HepG2 (cell line): ENCODE measurements around the gene MTCH1. TPM values are rescaled to one million over a fixed set of nuclear protein-coding genes. Genes with fewer than 3 reads are reported as not detected.

Experiments used
- ATAD3A ChIP-seq: sonication (generic); formaldehyde crosslinking; IDR thresholded peaks from 2 replicates; pipeline ENCODE4 v1.4.0; 2020; ENCODE audit warnings: missing genetic modification reagents
- JUNB ChIP-seq: sonication (generic); formaldehyde crosslinking; IDR thresholded peaks from 2 replicates; pipeline ENCODE4 v1.8.0; 2022; ENCODE audit warnings: missing genetic modification reagents, mild to moderate bottlenecking, borderline replicate concordance
- MYNN ChIP-seq: sonication (generic); formaldehyde crosslinking; IDR thresholded peaks from 2 replicates; pipeline ENCODE4 v1.4.0; 2020; ENCODE audit warnings: mild to moderate bottlenecking, low read depth, missing genetic modification reagents
- PLRG1 ChIP-seq: fragments of 450-650 bp; conservative IDR thresholded peaks from 2 replicates; pipeline ENCODE4 v1.6.1; 2016
- RAD51 ChIP-seq: fragments of 450-650 bp; IDR thresholded peaks from 2 replicates; pipeline ENCODE4 v1.6.1; 2016; ENCODE audit warnings: borderline replicate concordance
- ZBTB34 ChIP-seq: sonication (generic); formaldehyde crosslinking; IDR thresholded peaks from 2 replicates; pipeline ENCODE4 v1.8.0; 2022; ENCODE audit warnings: mild to moderate bottlenecking, missing genetic modification reagents
- ZNF121 ChIP-seq: sonication (generic); formaldehyde crosslinking; IDR thresholded peaks from 2 replicates; pipeline ENCODE4 v1.5.0; 2020; ENCODE audit warnings: mild to moderate bottlenecking, missing genetic modification reagents
- ZNF138 ChIP-seq: sonication (generic); formaldehyde crosslinking; IDR thresholded peaks from 2 replicates; pipeline ENCODE4 v1.5.0; 2020; ENCODE audit warnings: mild to moderate bottlenecking, low read depth, missing genetic modification reagents
- ZNF3 ChIP-seq: IDR thresholded peaks from 2 replicates; pipeline ENCODE4 v1.7.0; 2017; ENCODE audit warnings: inconsistent platforms
- ZNF570 ChIP-seq: sonication (generic); formaldehyde crosslinking; IDR thresholded peaks from 2 replicates; pipeline ENCODE4 v1.4.0; 2020; ENCODE audit warnings: mild to moderate bottlenecking, missing genetic modification reagents, borderline replicate concordance
- ZNF781 ChIP-seq: sonication (generic); formaldehyde crosslinking; IDR thresholded peaks from 2 replicates; pipeline ENCODE4 v1.5.1; 2020; ENCODE audit warnings: borderline replicate concordance, mild to moderate bottlenecking, missing genetic modification reagents; ENCODE audit errors: not compliant biosample characterization
- ZZZ3 ChIP-seq: sonication (generic); formaldehyde crosslinking; IDR thresholded peaks from 2 replicates; pipeline ENCODE4 v1.4.0; 2020; ENCODE audit warnings: missing genetic modification reagents, mild to moderate bottlenecking, borderline replicate concordance
- polyA plus RNA-seq, 8 experiments: library from polyadenylated mRNA; depleted of rRNA in 3 of 8; stranded (reverse) in 7 of 8; unstranded in 1 of 8; fragments of >200 nt; fragmentation: Illumina TruSeq in 4 of 8; extraction: Trizol in 4 of 8; gene quantifications; 2 replicates each; pipeline versions ENCODE4 v1.2.1 to v1.2.3, GENCODE V29; 2011 to 2016; ENCODE audit warnings: low read depth in 4 of 8, missing spikeins in 1 of 8, mixed read lengths in 1 of 8; ENCODE audit not compliant: insufficient read depth in 1 of 8
- total RNA-seq, 5 experiments: library from RNA; depleted of rRNA; stranded (reverse); fragments of >200 nt; fragmentation: Illumina TruSeq; extraction: Trizol; gene quantifications; 2 replicates each; pipeline ENCODE4 v1.2.3, GENCODE V29; 2016; ENCODE audit warnings: low read depth in 1 of 5
- TF ChIP-seq, protein P1 (sequence below): sonication (generic); formaldehyde crosslinking; IDR thresholded peaks from 2 replicates; pipeline ENCODE4 v1.4.0; 2020; ENCODE audit warnings: missing genetic modification reagents, borderline replicate concordance
- TF ChIP-seq, protein P2 (sequence below): sonication (generic); formaldehyde crosslinking; IDR thresholded peaks from 2 replicates; pipeline ENCODE4 v1.4.0; 2020; ENCODE audit warnings: mild to moderate bottlenecking, missing genetic modification reagents
- TF ChIP-seq, protein P3 (sequence below): sonication (generic); formaldehyde crosslinking; IDR thresholded peaks from 2 replicates; pipeline ENCODE4 v1.4.0; 2020; ENCODE audit warnings: mild to moderate bottlenecking, low read depth, missing genetic modification reagents
- TF ChIP-seq, protein P4 (sequence below): sonication (generic); formaldehyde crosslinking; IDR thresholded peaks from 2 replicates; pipeline ENCODE4 v1.5.1; 2020; ENCODE audit warnings: missing genetic modification reagents, mild to moderate bottlenecking, borderline replicate concordance
- TF ChIP-seq, protein P5 (sequence below): sonication (generic); formaldehyde crosslinking; IDR thresholded peaks from 2 replicates; pipeline ENCODE4 v1.5.0; 2020; ENCODE audit warnings: mild to moderate bottlenecking, low read depth, missing genetic modification reagents, borderline replicate concordance

The MTCH1 gene
- total and polyA plus RNA-seq, 2 of the 13 experiments (the other 11 are each of a cell fraction or from before 2014, with no cell fraction given), result 86.2 to 144 TPM

DNA sequence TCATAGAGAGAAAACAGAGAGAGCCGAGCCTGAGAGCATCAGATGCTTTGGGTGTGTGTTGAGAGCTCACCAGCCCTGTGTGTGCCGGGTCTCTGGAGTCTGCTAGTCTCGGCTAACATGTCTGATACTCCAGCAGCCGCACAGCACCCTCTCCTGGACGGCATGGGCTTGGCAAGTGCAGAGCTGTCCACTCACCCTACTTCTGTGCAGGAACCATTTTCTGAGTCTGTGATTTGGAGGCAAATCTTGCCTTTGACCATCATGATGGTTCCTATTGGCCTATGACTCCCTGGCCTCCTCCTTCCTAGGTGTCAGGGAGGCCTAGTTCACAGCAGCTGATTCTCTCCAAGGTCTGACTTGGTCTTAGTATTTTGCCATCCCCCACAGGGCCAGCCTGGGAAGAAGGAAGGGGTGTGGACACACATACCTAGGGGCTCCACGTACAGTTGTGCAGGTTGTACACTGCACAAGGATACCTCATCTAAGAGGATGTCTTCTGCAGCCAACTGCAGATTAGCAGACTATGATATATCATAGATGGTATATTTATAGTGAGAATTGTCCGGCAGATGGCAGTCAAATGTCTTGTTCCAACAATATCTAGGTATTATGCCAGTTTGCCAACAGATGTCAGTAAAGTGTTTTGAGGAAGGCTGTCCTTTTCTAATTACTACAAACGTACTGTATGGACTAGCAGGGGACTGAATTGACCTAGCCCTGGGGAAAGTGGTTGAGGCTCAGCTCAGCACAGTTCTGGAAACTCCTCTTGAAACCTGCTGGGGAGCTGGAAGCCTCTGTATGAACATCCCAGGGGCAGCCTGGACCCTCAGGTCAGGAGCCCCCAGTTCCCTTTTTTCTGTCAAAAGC, 32.4 kb upstream of the MTCH1 start (continued):
- TF ChIP-seq ATAD3A (CRISPR knock-in tag), result no peak
- TF ChIP-seq JUNB, result no peak
- TF ChIP-seq, protein P1, sequence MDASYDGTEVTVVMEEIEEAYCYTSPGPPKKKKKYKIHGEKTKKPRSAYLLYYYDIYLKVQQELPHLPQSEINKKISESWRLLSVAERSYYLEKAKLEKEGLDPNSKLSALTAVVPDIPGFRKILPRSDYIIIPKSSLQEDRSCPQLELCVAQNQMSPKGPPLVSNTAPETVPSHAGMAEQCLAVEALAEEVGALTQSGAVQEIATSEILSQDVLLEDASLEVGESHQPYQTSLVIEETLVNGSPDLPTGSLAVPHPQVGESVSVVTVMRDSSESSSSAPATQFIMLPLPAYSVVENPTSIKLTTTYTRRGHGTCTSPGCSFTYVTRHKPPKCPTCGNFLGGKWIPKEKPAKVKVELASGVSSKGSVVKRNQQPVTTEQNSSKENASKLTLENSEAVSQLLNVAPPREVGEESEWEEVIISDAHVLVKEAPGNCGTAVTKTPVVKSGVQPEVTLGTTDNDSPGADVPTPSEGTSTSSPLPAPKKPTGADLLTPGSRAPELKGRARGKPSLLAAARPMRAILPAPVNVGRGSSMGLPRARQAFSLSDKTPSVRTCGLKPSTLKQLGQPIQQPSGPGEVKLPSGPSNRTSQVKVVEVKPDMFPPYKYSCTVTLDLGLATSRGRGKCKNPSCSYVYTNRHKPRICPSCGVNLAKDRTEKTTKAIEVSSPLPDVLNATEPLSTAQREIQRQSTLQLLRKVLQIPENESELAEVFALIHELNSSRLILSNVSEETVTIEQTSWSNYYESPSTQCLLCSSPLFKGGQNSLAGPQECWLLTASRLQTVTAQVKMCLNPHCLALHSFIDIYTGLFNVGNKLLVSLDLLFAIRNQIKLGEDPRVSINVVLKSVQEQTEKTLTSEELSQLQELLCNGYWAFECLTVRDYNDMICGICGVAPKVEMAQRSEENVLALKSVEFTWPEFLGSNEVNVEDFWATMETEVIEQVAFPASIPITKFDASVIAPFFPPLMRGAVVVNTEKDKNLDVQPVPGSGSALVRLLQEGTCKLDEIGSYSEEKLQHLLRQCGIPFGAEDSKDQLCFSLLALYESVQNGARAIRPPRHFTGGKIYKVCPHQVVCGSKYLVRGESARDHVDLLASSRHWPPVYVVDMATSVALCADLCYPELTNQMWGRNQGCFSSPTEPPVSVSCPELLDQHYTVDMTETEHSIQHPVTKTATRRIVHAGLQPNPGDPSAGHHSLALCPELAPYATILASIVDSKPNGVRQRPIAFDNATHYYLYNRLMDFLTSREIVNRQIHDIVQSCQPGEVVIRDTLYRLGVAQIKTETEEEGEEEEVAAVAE (CRISPR knock-in tag), result peak; percentile 62; the same call in 1 of the 2 replicates
- no peak for TF ChIP-seq ZNF570 (CRISPR knock-in tag)
- TF ChIP-seq ZBTB34, result no peak
- TF ChIP-seq, protein P2, sequence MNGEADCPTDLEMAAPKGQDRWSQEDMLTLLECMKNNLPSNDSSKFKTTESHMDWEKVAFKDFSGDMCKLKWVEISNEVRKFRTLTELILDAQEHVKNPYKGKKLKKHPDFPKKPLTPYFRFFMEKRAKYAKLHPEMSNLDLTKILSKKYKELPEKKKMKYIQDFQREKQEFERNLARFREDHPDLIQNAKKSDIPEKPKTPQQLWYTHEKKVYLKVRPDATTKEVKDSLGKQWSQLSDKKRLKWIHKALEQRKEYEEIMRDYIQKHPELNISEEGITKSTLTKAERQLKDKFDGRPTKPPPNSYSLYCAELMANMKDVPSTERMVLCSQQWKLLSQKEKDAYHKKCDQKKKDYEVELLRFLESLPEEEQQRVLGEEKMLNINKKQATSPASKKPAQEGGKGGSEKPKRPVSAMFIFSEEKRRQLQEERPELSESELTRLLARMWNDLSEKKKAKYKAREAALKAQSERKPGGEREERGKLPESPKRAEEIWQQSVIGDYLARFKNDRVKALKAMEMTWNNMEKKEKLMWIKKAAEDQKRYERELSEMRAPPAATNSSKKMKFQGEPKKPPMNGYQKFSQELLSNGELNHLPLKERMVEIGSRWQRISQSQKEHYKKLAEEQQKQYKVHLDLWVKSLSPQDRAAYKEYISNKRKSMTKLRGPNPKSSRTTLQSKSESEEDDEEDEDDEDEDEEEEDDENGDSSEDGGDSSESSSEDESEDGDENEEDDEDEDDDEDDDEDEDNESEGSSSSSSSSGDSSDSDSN, result peak; percentile 30; the same call in 1 of the 2 replicates
- no peak for TF ChIP-seq ZNF3 (CRISPR knock-in tag)
- no peak for TF ChIP-seq ZZZ3 (CRISPR knock-in tag)
- TF ChIP-seq, protein P3, sequence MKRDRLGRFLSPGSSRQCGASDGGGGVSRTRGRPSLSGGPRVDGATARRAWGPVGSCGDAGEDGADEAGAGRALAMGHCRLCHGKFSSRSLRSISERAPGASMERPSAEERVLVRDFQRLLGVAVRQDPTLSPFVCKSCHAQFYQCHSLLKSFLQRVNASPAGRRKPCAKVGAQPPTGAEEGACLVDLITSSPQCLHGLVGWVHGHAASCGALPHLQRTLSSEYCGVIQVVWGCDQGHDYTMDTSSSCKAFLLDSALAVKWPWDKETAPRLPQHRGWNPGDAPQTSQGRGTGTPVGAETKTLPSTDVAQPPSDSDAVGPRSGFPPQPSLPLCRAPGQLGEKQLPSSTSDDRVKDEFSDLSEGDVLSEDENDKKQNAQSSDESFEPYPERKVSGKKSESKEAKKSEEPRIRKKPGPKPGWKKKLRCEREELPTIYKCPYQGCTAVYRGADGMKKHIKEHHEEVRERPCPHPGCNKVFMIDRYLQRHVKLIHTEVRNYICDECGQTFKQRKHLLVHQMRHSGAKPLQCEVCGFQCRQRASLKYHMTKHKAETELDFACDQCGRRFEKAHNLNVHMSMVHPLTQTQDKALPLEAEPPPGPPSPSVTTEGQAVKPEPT (CRISPR knock-in tag), result no peak
- no peak for TF ChIP-seq MYNN (CRISPR knock-in tag)
- TF ChIP-seq ZNF138 (CRISPR knock-in tag), result no peak
- TF ChIP-seq ZNF781 (CRISPR knock-in tag), result peak; percentile 56
- TF ChIP-seq, protein P4, sequence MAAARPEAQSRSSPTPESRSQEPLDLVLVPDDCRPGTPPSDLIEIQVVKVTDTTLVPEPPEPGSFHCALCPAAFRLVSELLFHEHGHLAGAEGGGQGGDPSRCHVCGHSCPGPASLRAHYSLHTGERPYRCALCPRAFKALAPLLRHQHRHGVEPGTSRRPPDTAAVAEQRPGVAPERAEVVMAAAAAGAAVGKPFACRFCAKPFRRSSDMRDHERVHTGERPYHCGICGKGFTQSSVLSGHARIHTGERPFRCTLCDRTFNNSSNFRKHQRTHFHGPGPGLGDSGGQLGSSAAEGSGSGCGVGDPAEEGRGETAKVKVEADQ, result peak; percentile 30; the same call in 1 of the 2 replicates
- no peak for TF ChIP-seq RAD51
- TF ChIP-seq, protein P5, sequence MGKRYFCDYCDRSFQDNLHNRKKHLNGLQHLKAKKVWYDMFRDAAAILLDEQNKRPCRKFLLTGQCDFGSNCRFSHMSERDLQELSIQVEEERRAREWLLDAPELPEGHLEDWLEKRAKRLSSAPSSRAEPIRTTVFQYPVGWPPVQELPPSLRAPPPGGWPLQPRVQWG (CRISPR knock-in tag), result no peak
- no peak for TF ChIP-seq ZNF121 (CRISPR knock-in tag)
- TF ChIP-seq PLRG1, result no peak
